Activated T-cell treated with anti-CD3 and anti-CD28 coated beads, Interleukin-2, amount 50 U/mL, for 24 hours (primary cell): ENCODE measurements around the gene SIAH1.
A peak's percentile ranks its signal among the peaks of the same experiment; 100 is the strongest.
"Not testable (repeated sequence)": the region's sequence is repeated elsewhere in the genome, so short reads cannot be mapped to it uniquely, and the experiment has no call there.

Source experiments
- DNase-seq: peaks from one replicate; pipeline ENCODE4 v3.0.0-alpha.2; 2020
- H3K27ac Mint-ChIP-seq: 2 replicates; pipeline ENCODE4 v1.8.0; 2020; ENCODE audit warnings: mild to moderate bottlenecking, mixed read lengths
- H3K27me3 Mint-ChIP-seq: 2 replicates; pipeline ENCODE4 v1.8.0; 2020; ENCODE audit warnings: mixed read lengths
- H3K36me3 Mint-ChIP-seq: 2 replicates; pipeline ENCODE4 v1.8.0; 2020; ENCODE audit warnings: low read depth, mixed read lengths
- H3K4me1 Mint-ChIP-seq: 2 replicates; pipeline ENCODE4 v1.8.0; 2020; ENCODE audit warnings: low read depth, mixed read lengths
- H3K4me3 Mint-ChIP-seq: 2 replicates; pipeline ENCODE4 v1.8.0; 2020; ENCODE audit warnings: mild to moderate bottlenecking, moderate library complexity, mixed read lengths
- H3K9me3 Mint-ChIP-seq: 2 replicates; pipeline ENCODE4 v1.8.0; 2020; ENCODE audit warnings: mixed read lengths

The SIAH1 gene

DNA sequence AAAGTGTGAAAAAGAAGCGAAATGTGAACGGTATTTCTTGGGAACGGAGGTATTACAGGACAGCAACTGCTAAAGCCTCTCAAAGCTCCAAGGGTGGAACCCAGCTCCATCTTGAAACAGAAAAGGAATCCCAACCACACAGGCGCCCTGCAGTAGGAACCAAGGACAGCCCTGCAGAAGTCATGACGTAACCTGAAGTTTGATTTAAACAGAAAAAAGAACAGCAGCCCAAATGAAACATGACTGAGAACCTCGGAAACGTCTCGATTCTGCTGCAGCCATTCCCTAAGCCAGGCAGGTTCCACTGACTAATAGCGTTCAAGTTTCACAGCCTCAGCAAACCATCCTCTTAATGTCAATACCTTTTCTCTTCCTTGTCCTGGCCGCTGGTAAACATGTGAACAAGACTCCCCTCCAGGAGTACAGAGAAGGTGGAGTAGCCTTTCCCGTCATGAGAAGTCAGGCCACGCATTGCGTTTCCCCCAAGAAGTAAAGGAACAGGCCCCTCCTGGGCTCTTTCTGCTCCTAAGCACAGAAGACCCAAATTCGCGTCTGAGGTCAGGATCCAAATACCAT, 20.1 kb downstream of the SIAH1 start:
- DNase-seq: no peak
- peaks cover 17% of the 10 kb centered on the region for H3K36me3 Mint-ChIP-seq
- peak overlapping the region; percentile 86 for H3K27ac Mint-ChIP-seq
- no peaks in the 10 kb centered on the region for H3K27me3 Mint-ChIP-seq
- H3K4me3 Mint-ChIP-seq: peak overlapping the region; percentile 76
- H3K4me1 Mint-ChIP-seq: peaks cover 60% of the 10 kb centered on the region
- H3K9me3 Mint-ChIP-seq: no peaks in the 10 kb centered on the region

DNA sequence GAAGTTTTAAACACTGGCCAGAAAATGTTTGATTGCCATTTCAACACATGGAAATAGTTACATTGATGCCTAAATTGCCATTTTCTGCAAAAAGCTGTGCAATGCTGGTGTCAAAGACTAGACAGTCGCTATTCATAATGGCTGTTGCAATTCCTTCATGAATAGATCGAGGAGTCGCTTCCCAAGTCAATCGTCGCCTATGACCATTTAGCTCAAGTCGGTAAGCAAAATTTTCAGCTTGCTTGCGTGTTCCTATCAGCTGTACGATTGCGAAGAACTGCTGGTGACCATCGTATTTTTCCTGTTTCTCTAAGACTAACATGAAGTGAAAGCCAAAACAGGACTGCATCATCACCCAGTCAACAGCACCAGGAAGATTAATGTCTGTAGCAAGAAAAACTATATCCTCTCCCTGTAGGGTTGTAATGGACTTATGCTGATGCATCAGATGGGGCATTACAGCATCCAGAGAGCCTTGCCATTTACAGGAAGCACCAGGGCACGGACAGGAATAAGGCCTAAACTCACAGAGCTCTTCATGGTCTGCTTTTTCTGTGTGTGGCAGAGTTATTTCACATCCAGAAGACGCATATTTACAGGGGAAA, 23.6 kb downstream of the SIAH1 start:
- H3K27ac Mint-ChIP-seq: peak overlapping the region; percentile 47
- no peaks in the 10 kb centered on the region for H3K27me3 Mint-ChIP-seq
- no peak overlapping the region for H3K4me3 Mint-ChIP-seq
- no peak for DNase-seq
- H3K36me3 Mint-ChIP-seq: peaks cover 31% of the 10 kb centered on the region
- peaks cover 40% of the 10 kb centered on the region for H3K4me1 Mint-ChIP-seq
- H3K9me3 Mint-ChIP-seq: no peaks in the 10 kb centered on the region

DNA sequence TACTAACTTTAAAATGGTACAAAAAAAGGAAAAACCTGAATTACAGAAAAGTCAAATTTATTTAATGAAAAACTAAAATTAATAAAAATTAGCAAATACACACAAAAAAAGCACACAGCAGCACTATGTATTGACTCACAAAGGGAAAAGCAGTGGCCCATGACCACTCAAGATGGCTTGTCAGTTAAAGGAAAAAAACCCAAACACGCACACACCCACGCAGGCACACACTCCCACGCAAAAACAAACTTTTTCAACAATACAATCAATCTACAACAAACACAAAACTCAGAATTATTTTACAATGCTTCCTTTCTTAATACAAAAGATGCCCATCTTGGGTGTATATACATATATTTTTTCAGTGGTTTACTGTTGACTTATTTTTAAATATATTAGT, 24.2 kb downstream of the SIAH1 start:
- Mint-ChIP-seq H3K27me3 (no peaks in the 10 kb centered on the region), H3K4me1 (peaks cover 36% of the 10 kb centered on the region), H3K36me3 (peaks cover 36% of the 10 kb centered on the region), H3K4me3 (no peak overlapping the region), H3K27ac (no peak overlapping the region), H3K9me3 (no peaks in the 10 kb centered on the region)
- DNase-seq: no peak

DNA sequence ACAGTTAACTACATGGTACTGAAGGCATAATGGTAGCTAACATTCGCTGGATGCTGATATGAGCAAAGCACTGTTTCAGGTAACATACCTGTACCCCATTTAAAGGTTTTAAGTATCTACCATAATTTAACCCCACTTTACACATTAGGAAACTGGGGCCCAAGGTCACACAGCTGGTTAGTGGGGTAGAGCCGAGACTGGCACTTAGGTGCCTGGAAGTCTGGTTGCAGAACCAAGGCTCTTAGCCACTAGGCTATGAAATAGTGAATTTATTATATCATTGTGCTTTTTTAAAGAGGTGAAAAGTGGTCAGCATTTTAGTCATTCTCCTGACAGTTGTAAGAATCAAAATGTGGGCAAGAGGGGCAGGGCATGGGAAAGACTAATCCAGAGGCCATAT, 25.2 kb downstream of the SIAH1 start:
- H3K36me3 Mint-ChIP-seq: peaks cover 46% of the 10 kb centered on the region
- H3K4me3 Mint-ChIP-seq: no peak overlapping the region
- no peak overlapping the region for H3K27ac Mint-ChIP-seq
- no peaks in the 10 kb centered on the region for H3K27me3 Mint-ChIP-seq
- DNase-seq: no peak
- no peaks in the 10 kb centered on the region for H3K9me3 Mint-ChIP-seq
- H3K4me1 Mint-ChIP-seq: peaks cover 34% of the 10 kb centered on the region

DNA sequence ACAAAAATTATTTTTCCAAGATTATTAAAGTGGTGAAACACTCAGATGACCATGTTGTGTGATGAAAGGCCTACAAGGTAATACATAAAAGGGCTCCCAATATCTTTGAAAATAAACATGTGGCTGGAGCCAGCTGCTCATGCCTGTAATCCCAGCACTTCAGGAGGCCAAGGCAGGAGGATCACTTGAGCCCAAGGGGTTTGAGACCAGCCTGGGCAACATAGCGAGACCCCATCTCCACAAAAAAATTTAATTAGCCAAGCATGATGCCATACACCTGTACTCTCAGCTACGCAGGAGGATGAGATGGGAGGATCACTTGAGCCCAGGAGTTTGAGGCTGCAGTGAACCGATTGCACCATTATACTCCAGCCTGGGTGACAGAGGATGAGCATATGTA, 26.8 kb downstream of the SIAH1 start:
- Mint-ChIP-seq H3K4me1 (peaks cover 36% of the 10 kb centered on the region), H3K27me3 (no peaks in the 10 kb centered on the region), H3K4me3 (no peak overlapping the region), H3K27ac (peak overlapping the region; percentile 61), H3K36me3 (peaks cover 57% of the 10 kb centered on the region), H3K9me3 (no peaks in the 10 kb centered on the region)
- DNase-seq: no peak

DNA sequence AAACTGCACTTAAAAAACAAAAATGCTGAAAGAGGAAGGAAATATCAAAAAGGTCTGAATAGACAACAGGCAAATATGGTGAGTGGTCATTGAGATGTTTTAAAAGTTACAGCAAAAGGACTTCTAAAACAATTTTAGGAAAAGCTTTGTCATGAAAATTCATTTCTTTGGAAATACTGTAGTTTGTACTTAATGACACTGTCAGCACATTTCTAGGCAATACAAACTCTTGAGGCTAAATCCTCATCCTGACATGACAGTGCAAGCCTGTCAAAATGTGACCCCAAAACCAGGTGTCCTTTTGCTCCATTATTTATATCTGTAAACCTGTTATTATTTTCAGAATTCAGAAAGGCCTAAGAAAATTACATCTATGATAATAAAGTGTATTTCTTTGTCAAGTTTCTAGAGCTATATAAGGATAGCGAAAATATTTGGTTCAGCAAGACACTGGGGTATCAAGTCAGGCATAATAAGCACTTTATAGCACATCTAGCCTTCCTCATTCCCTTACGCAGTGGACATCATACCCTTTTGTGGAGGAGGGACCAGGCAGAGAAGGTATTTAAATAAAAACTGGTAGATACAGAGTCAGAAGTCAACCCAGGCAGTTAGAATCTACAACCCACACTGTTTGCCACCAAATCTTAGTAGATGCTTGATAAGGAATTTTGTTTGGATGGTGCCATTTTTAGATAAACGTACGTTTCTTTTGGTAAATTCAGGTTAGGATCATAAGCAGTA, 28.4 kb downstream of the SIAH1 start:
- Mint-ChIP-seq H3K27me3 (no peaks in the 10 kb centered on the region), H3K4me1 (peaks cover 37% of the 10 kb centered on the region), H3K27ac (peak overlapping the region; percentile 33), H3K4me3 (no peak overlapping the region), H3K9me3 (no peaks in the 10 kb centered on the region), H3K36me3 (peaks cover 67% of the 10 kb centered on the region)
- no peak for DNase-seq

DNA sequence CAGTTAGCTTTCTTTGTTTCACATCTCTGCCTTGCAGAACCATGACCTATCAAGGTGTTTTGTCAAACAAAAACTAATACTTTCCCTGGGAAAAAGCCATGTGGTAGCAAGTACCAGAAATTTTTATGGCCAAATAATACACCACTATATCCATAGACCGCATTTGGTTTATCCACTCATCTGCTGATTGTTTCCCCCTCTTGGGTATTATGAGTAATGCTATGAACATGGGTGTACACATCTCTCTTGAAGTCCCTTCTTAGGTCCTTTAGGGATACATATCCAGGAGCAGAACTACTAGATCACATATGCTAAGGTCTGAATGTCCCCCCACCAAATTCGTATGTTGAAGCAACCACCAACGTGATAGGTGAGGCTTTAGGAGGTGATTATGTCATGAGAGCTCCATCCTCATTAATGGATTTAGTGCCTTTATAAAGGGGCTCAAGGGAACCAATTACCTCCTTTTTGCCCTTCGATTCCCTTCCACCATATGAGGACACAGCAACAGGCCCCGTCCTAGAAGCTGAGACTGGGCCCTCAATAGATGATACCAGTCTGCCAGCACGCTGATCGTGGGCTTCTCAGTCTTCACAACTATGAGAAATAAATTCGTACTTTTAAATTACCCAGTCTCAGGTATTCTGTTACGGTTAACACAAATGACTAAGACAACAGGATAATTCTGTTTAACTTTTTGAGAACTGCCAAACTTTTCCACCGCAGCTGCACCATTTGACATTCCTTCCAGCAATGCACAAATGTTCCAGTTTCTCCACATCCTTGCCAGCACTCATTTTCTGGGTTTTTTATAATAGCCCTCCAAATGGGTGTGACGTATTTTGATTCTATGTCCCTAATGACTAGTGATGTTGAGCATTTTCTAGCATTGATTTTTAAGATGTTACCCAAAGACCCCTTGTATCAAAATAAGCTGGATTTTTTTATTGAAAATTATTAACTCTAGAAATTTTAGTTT, 30.0 kb downstream of the SIAH1 start:
- no peaks in the 10 kb centered on the region for H3K27me3 Mint-ChIP-seq
- H3K4me3 Mint-ChIP-seq: no peak overlapping the region
- no peaks in the 10 kb centered on the region for H3K9me3 Mint-ChIP-seq
- H3K4me1 Mint-ChIP-seq: peaks cover 38% of the 10 kb centered on the region
- no peak for DNase-seq
- peak overlapping the region; percentile 57 for H3K27ac Mint-ChIP-seq
- peaks cover 74% of the 10 kb centered on the region for H3K36me3 Mint-ChIP-seq

- peak overlapping the region; percentile 57 for H3K27ac Mint-ChIP-seq
- not testable (repeated sequence) for H3K4me3 Mint-ChIP-seq, DNase-seq, H3K9me3 Mint-ChIP-seq, H3K27me3 Mint-ChIP-seq
- peaks cover 36% of the 10 kb centered on the region for H3K4me1 Mint-ChIP-seq
- H3K36me3 Mint-ChIP-seq: peaks cover 79% of the 10 kb centered on the region
Measured at GRCh38 chr16:48354385-48354784, 30.8 kb downstream of the SIAH1 start.

GRCh38 chr16:48353565-48354163, 31.5 kb downstream of the SIAH1 start:
- Mint-ChIP-seq H3K27ac (peak overlapping the region; percentile 78), H3K27me3 (no peaks in the 10 kb centered on the region), H3K4me3 (no peak overlapping the region), H3K9me3 (no peaks in the 10 kb centered on the region), H3K4me1 (peaks cover 36% of the 10 kb centered on the region), H3K36me3 (peaks cover 87% of the 10 kb centered on the region)
- peak; percentile 65 for DNase-seq

- Mint-ChIP-seq H3K36me3 (peaks cover 84% of the 10 kb centered on the region), H3K27ac (peak overlapping the region; percentile 78), H3K9me3 (no peaks in the 10 kb centered on the region), H3K4me1 (peaks cover 36% of the 10 kb centered on the region), H3K27me3 (no peaks in the 10 kb centered on the region), H3K4me3 (no peak overlapping the region)
- DNase-seq: no peak
Measured at GRCh38 chr16:48352648-48353390, 32.4 kb downstream of the SIAH1 start.

DNA sequence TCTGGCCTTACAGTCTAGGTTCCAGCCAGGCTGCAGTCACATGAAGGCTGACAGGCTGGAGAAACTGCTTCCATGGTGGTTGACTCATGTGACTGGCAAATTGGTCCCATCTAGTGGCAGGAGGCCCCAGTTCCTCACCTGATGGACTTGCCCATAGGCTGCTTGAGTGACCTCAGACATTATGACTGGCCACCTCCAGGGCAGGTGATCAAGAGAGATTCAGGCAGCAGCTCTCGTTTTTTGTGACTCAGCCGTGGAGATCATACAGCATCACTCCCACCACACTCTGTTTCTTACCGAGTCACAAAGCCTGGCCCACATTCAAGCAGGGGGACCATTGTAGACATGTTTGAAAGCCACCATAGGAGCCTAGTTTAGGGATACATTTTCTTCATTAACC, 34.5 kb downstream of the SIAH1 start:
- Mint-ChIP-seq H3K9me3 (no peaks in the 10 kb centered on the region), H3K4me1 (peaks cover 42% of the 10 kb centered on the region), H3K4me3 (no peak overlapping the region), H3K36me3 (peaks cover 85% of the 10 kb centered on the region), H3K27ac (peak overlapping the region; percentile 73), H3K27me3 (no peaks in the 10 kb centered on the region)
- DNase-seq: no peak

DNA sequence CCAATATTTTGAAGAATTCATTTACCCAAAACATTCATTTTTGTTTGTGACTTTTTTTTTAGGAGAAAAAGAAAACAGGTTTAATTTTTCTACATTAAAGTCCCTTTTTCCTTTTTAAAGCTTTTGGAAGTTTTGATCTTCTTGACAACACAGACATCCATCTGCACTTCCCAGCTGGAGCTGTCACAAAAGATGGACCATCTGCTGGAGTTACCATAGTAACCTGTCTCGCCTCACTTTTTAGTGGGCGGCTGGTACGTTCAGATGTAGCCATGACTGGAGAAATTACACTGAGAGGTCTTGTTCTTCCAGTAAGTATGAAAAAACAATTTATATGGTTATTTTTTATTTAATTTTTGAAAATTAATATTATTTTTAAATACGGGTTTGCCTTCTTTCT, 37.2 kb downstream of the SIAH1 start:
- no peak for DNase-seq
- H3K27me3 Mint-ChIP-seq: no peaks in the 10 kb centered on the region
- H3K9me3 Mint-ChIP-seq: no peaks in the 10 kb centered on the region
- peak overlapping the region; percentile 22 for H3K27ac Mint-ChIP-seq
- H3K4me1 Mint-ChIP-seq: peaks cover 21% of the 10 kb centered on the region
- no peak overlapping the region for H3K4me3 Mint-ChIP-seq
- peaks cover 85% of the 10 kb centered on the region for H3K36me3 Mint-ChIP-seq

DNA sequence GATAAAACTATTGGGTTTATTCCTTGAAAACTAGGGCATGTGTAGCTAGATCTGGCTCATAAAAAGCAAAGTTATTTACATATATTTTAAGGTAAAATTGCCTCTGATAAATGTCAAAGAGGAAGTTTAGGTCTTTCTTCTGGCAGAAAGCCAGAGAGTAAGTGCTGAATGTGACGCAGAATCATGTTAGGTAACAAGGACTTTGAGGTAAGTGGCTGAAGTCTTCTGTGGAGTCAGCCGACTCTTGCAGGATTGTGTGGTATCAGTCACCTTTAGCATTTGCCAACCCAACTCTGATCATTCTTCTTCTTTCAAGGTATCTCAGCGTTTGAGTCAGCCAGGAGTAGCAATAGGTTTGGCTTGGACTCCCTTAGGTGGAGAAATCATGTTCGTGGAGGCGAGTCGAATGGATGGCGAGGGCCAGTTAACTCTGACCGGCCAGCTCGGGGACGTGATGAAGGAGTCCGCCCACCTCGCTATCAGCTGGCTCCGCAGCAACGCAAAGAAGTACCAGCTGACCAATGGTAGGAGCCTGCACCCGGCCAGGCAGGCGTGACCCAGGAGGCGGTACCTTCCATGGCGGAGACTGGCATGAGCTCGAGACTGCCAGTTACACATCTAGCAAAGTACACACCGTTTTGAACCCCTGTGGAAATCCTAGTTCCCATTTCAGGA, 37.9 kb downstream of the SIAH1 start:
- Mint-ChIP-seq H3K4me3 (no peak overlapping the region), H3K4me1 (peaks cover 21% of the 10 kb centered on the region), H3K27ac (peak overlapping the region; percentile 22), H3K9me3 (no peaks in the 10 kb centered on the region), H3K27me3 (no peaks in the 10 kb centered on the region), H3K36me3 (peaks cover 85% of the 10 kb centered on the region)
- DNase-seq: no peak
